ENCODE measurements around the gene KCNJ10.

Gene KCNJ10

GRCh38 chr1:159959451-159959850, 110.5 kb downstream of the KCNJ10 start:
- TF ChIP-seq PATZ1 (CRISPR knock-in tag; IDR thresholded peaks at IDR 0.05; ENCODE audit: borderline replicate concordance), result no peak
- no peak for TF ChIP-seq OSR1 (CRISPR knock-in tag; IDR thresholded peaks at IDR 0.05)
- TF ChIP-seq CSDC2 (CRISPR knock-in tag; IDR thresholded peaks at IDR 0.05), result no peak
- no peak for TF ChIP-seq ZNF70 (CRISPR knock-in tag; IDR thresholded peaks at IDR 0.05)
- TF ChIP-seq TOX (CRISPR knock-in tag; IDR thresholded peaks at IDR 0.05; ENCODE audit: borderline replicate concordance), result no peak
- ATAC-seq, result no peak

GRCh38 chr1:159958719-159959380, 111.1 kb downstream of the KCNJ10 start:
- ATAC-seq, result no peak
- no peak for TF ChIP-seq ISL1 (CRISPR knock-in tag; IDR thresholded peaks at IDR 0.05)
- TF ChIP-seq OSR1 (CRISPR knock-in tag; IDR thresholded peaks at IDR 0.05), result no peak
- TF ChIP-seq RARB (CRISPR knock-in tag; IDR thresholded peaks at IDR 0.05), result no peak
- no peak for TF ChIP-seq ESRRG (CRISPR knock-in tag; IDR thresholded peaks at IDR 0.05)
- no peak for TF ChIP-seq ZFP3 (CRISPR knock-in tag; IDR thresholded peaks at IDR 0.05)
- no peak for TF ChIP-seq ZC3H10 (CRISPR knock-in tag; IDR thresholded peaks at IDR 0.05)
- TF ChIP-seq CSDC2 (CRISPR knock-in tag; IDR thresholded peaks at IDR 0.05), result no peak
- TF ChIP-seq PPARA (CRISPR knock-in tag; IDR thresholded peaks at IDR 0.05; ENCODE audit: borderline replicate concordance), result no peak
- TF ChIP-seq TSHZ2 (CRISPR knock-in tag; IDR thresholded peaks at IDR 0.05), result no peak
- TF ChIP-seq ZFP30 (CRISPR knock-in tag; IDR thresholded peaks at IDR 0.05), result no peak
- no peak for TF ChIP-seq ZNF8 (CRISPR knock-in tag; IDR thresholded peaks at IDR 0.05)

- ATAC-seq, result peak; percentile 10; the same call in 2 of the 3 replicates
- no peak for TF ChIP-seq SNAI2 (CRISPR knock-in tag; IDR thresholded peaks at IDR 0.05)
- TF ChIP-seq TCF4 (CRISPR knock-in tag; IDR thresholded peaks at IDR 0.05; ENCODE audit: borderline replicate concordance), result no peak
Measured at GRCh38 chr1:159957824-159958268, 112.1 kb downstream of the KCNJ10 start.

- TF ChIP-seq SNAI2 (CRISPR knock-in tag; IDR thresholded peaks at IDR 0.05) (no peak), POU6F1 (CRISPR knock-in tag; IDR thresholded peaks at IDR 0.05; ENCODE audit: borderline replicate concordance, low read depth) (no peak), GLIS3 (CRISPR knock-in tag; IDR thresholded peaks at IDR 0.05) (no peak), PPARA (CRISPR knock-in tag; IDR thresholded peaks at IDR 0.05; ENCODE audit: borderline replicate concordance) (no peak), ZFP3 (CRISPR knock-in tag; IDR thresholded peaks at IDR 0.05) (no peak), ZNF8 (CRISPR knock-in tag; IDR thresholded peaks at IDR 0.05) (no peak), ZNF70 (CRISPR knock-in tag; IDR thresholded peaks at IDR 0.05) (no peak), ZC3H10 (CRISPR knock-in tag; IDR thresholded peaks at IDR 0.05) (no peak), ZNF565 (CRISPR knock-in tag; conservative IDR thresholded peaks at IDR 0.05; ENCODE audit: low read depth) (no peak), OSR1 (CRISPR knock-in tag; IDR thresholded peaks at IDR 0.05) (no peak), TOX (CRISPR knock-in tag; IDR thresholded peaks at IDR 0.05; ENCODE audit: borderline replicate concordance) (no peak), TCF4 (CRISPR knock-in tag; IDR thresholded peaks at IDR 0.05; ENCODE audit: borderline replicate concordance) (no peak), CSRNP3 (CRISPR knock-in tag; IDR thresholded peaks at IDR 0.05) (no peak), CREB5 (CRISPR knock-in tag; IDR thresholded peaks at IDR 0.05; ENCODE audit: low read depth) (no peak), TSHZ2 (CRISPR knock-in tag; IDR thresholded peaks at IDR 0.05) (no peak), ISL1 (CRISPR knock-in tag; IDR thresholded peaks at IDR 0.05) (no peak), RARB (CRISPR knock-in tag; IDR thresholded peaks at IDR 0.05) (no peak)
- no peak for ATAC-seq
Measured at GRCh38 chr1:159955456-159955855, 114.5 kb downstream of the KCNJ10 start.
